SW 1271 (cell line): ENCODE data around the gene ZNF136.

Experiments
- DNase-seq, 2 experiments: peaks; one replicate each; lab custom pipeline; 2025; lab: John Stamatoyannopoulos, UW

ZNF136 gene

GRCh38 chr19:12162882-12163806 lies at the start of gene ZNF136:
ZNF136 (plus strand) TSS chr19:12163096; CDS start chr19:12163204, 108 bp downstream.
- peak; percentile 90 to 96 for DNase-seq

DNA sequence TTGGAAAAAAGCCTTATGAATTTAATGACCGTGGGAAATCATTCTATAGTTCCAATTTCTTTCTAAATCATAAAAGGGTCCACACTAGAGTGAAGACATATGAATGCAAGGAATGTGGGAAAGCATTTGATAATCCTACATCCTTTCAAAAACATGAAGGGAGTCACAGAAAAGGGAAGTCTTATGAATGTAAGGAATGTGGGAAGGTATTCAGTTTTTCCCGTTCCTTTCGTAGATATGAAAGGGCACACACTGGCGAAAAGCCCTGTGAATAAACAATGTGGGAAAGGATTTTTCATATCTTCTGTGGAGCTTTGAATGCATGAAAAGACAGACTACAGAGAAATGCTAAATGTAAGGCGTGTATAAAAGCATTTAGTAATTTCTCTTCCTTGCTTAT lies 49.8 kb upstream of the ZNF136 start:
- DNase-seq: no peak

- no peak for DNase-seq
Observed at GRCh38 chr19:12117201-12117970, 45.5 kb upstream of the ZNF136 start.

- peak in 1 of 2 experiments; percentile 14 for DNase-seq
Observed at GRCh38 chr19:12126707-12127106, 36.2 kb upstream of the ZNF136 start.

DNA sequence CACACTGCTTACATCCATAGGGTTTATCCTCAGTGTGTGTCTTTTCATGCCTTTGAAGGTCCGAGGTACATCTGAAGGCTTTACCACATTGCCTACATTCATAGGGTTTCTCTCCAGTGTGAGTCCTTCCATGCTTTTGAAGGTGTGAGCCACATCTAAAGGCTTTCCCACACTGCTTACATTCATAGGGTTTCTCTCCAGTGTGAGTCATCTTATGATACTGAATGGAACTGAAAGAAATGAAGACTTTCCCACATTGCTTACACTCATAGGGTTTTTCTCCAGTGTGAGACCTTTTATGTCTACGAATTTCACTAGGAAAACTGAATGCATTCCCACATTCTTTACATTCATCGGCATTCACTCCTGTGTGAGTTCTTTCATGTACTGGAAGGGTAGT lies 29.8 kb upstream of the ZNF136 start:
- no peak for DNase-seq

GRCh38 chr19:12137221-12137940 lies 25.5 kb upstream of the ZNF136 start:
- no peak for DNase-seq

DNA sequence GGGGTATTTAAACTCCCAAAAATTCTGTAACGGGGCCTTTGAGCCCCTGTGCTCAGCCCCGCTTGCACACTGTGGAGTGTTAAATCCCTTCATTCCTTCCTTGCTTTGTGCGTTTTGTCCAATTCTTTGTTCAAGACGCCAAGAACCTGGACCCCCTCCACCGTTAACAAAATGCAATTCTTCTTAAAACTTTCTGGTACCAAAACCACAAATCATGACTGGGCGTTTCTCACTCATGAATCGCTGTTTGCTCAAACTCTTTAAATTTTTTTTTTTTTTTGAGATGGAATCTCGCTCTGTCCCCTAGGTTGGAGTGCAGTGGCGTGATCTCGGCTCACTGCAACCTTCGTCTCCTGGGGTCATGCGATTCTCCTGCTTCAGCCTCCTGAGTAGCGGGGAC lies 23.6 kb upstream of the ZNF136 start:
- DNase-seq: no peak

GRCh38 chr19:12139885-12140544 lies 22.9 kb upstream of the ZNF136 start, which contains the start of gene ZNF20:
ZNF20 (minus strand) TSS chr19:12140350; CDS start chr19:12140182, 168 bp downstream.
- peak; percentile 66 to 90 for DNase-seq

DNA sequence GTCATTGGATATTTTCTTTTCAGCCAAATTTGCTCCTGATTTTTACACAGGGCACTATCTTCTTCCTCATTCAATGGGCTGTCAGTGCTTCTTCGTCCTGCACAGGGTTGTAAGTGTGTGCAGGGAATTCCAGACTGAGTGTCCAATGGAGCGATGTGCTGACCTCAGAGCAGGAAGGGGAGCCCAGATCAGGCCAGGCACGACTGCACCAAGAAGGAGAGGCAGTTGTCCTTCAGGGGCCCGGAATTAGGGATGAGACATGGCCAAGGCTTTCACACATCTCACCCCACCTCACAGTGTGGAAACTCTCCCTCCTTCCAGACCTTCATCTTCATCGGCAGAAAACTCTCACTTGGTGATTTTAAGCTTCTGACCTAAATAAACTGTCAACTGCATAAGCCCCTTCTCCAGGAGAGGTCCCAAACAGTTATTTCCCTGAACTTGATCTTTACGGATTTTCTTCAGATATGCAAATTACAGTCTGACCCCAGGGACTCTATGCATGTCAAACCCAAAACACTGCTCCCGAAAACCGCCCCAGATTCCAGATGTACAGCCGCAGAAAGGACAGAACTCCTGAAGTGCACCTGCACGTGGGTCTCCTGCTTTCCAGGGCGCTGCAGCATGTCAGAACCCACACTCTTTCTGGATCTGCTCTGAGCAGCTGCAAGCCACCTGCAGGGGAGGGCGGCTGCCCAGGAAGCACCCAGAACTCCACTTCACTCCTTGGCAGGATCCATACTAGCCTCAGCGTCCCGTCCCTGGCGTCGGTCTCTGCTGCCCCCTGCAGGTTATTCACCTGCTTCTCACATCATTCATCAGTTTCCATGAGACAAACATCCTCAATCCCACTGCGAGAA lies 22.1 kb upstream of the ZNF136 start:
- DNase-seq: peak; percentile 68 to 81

- no peak for DNase-seq
Observed at GRCh38 chr19:12141405-12141736, 21.5 kb upstream of the ZNF136 start.

GRCh38 chr19:12145348-12145747 lies 17.5 kb upstream of the ZNF136 start:
- DNase-seq: no peak

- DNase-seq: no peak
Observed at GRCh38 chr19:12155324-12155860, 7.5 kb upstream of the ZNF136 start.

- DNase-seq: no peak
Observed at GRCh38 chr19:12156223-12157058, 6.5 kb upstream of the ZNF136 start, which contains the start of gene ZNF625. ZNF625 (minus strand) TSS chr19:12156734; CDS start chr19:12156558, 176 bp downstream.

DNA sequence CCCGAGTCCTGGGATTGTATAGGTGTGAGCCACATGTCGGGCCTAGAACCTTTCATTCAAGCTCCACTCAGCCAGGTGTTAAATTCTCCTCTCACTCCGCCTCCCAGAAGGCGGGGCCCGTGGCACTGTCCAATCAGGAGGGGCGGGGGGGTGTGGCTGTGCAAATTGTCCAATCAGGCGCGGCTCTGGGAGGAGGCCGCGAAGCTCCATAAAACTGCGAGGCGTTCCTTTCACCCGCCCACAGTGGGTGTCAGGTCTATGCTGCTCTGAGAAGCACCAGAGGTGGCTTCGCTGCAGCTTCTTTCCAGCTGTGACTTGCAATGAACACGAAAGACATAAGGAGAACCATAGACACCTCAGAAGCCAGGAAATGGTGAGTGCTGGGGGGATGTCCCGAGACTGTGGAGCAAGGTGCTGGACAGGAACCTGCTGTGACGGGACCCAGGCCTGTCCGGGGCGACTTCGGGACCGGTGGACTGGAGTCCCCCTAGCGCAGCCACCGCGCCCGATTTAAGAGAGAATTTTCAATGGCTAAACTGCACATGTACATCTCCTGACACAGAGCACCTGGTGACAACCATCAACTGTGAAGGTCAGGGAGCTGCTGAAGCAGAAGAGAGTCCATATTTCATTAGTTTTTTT lies 3.0 kb upstream of the ZNF136 start:
- no peak for DNase-seq

- no peak for DNase-seq
Observed at GRCh38 chr19:12162513-12162881, 399 bp upstream of the ZNF136 start.

DNA sequence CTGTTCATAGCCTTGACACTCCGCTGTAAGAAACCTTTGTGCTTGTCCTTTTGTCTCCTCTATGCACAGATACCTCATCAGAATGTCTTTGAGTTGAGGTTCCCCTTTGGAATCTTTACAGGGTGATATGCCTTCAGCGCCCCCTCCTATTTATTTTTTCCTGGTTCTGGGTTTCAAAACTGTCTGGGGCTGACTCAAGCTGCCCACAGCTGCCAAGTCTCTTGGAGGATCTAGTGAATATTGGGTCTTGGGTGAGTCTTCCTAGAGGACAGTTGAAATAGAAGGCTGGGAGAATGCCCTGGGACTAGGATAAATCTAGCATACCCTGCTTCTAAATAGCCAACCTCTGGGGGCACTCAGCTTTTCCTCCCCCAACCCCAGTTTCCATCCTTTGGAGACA lies 930 bp downstream of the ZNF136 start:
- DNase-seq: no peak

GRCh38 chr19:12166626-12167025 lies 3.7 kb downstream of the ZNF136 start:
- DNase-seq: no peak

DNA sequence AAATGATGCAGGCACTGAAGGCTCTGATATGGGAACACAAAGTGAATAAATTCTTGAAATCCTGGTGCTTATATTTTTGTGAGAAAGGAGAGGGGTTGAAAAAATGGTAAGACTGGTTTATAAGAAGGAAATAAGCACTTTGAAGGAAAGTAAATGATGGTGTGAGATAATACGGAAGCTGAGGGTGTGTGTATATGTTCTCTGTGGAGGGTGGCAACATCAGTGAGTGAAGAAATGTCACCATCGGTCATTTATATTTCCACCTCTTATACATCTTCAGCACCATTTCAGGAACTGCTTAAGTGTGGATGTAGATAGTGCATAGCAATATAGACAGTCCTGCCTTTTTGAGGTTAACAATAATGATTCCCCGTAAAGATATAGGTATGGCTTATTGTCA lies 17.5 kb downstream of the ZNF136 start:
- DNase-seq: no peak

DNA sequence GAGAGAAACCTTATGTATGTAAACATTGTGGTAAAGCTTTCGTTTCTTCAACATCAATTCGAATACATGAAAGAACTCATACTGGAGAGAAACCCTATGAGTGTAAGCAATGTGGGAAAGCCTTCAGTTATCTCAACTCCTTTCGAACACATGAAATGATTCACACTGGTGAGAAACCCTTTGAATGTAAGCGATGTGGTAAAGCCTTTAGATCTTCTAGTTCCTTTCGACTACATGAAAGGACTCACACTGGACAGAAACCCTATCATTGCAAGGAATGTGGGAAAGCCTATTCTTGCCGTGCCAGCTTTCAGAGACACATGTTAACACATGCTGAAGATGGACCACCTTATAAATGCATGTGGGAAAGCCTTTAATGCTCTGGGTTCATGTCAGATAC lies 24.7 kb downstream of the ZNF136 start:
- DNase-seq: no peak
